GM12865 (cell line): ENCODE data around the gene ZNF18.
"Not testable (repeated sequence)": the region's sequence is repeated elsewhere in the genome, so short reads cannot be mapped to it uniquely, and the experiment has no call there.

ENCODE experiments used
- DNase-seq: peaks from one replicate; pipeline ENCODE4 v3.0.0; 2010; ENCODE audit warnings: low read depth
- H3K4me3 ChIP-seq: 2 replicates; pipeline ENCODE4 v1.5.1; 2011; ENCODE audit warnings: mild to moderate bottlenecking, low read depth, low read length, control low read depth
- TF ChIP-seq, protein P1 (sequence below): IDR thresholded peaks from 2 replicates; pipeline ENCODE4 v1.5.1; 2011; ENCODE audit warnings: low read length, control low read depth, low read depth, inconsistent platforms; ENCODE audit not compliant: insufficient read depth; ENCODE audit errors: missing control alignments

Gene ZNF18

DNA sequence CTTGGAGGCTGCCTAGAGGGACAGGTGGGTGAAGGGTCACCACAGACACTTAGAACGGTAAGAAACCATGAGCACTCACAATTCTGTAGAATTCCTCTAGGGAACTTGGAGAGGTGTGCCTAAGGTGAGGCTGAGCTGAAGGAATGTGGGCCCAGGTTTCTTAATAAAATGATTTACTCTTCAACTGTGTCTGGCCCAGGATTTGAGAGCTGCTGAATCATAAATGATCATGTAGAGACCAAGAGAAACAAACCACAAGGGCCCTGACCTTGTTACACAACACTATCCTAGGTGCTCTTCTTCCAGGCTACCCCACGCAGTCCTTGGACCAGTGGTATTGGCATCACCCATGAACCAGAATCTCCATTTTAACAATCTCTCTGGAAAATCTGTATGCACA lies 27.7 kb downstream of the ZNF18 start:
- TF ChIP-seq, protein P1, sequence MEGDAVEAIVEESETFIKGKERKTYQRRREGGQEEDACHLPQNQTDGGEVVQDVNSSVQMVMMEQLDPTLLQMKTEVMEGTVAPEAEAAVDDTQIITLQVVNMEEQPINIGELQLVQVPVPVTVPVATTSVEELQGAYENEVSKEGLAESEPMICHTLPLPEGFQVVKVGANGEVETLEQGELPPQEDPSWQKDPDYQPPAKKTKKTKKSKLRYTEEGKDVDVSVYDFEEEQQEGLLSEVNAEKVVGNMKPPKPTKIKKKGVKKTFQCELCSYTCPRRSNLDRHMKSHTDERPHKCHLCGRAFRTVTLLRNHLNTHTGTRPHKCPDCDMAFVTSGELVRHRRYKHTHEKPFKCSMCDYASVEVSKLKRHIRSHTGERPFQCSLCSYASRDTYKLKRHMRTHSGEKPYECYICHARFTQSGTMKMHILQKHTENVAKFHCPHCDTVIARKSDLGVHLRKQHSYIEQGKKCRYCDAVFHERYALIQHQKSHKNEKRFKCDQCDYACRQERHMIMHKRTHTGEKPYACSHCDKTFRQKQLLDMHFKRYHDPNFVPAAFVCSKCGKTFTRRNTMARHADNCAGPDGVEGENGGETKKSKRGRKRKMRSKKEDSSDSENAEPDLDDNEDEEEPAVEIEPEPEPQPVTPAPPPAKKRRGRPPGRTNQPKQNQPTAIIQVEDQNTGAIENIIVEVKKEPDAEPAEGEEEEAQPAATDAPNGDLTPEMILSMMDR: no peak
- no peak for DNase-seq
- H3K4me3 ChIP-seq: no peak overlapping the region

DNA sequence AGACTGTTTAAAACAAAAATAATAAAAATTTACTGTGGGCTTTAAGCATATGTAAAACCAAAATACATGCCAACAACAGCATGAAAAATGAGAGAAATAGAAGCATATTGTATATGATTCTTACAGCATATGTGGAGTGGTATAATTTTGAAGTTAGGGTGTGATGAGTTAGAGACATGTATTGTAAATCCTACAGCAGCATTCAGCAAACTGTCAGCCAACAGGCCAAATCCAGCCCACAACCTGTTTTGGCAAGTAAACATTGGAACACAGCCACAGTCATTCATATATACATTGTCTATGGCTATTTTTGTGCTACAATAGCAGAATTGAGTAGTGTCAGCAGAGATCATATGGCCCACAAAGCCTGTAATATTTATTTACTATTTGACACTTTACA lies 42.3 kb downstream of the ZNF18 start:
- DNase-seq: no peak
- no peak overlapping the region for H3K4me3 ChIP-seq
- TF ChIP-seq, protein P1: no peak

DNA sequence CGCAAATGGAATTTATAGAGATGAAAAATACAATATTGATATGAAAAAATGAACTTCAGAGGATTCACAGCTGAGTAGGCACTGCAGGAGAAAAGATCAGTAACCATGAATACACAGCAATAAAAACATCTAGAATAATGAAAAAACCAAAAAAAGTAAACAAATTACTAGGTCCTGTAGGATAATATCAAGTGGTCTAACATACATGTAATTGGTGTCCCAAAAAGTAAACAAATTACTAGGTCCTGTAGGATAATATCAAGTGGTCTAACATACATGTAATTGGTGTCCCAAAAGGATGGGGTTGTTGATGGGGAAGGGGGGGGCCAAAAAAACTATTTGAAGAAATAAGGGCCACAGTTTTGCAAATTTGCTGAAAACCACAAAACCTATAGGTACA lies 43.4 kb downstream of the ZNF18 start:
- DNase-seq: no peak
- no peak overlapping the region for H3K4me3 ChIP-seq
- TF ChIP-seq, protein P1: no peak

DNA sequence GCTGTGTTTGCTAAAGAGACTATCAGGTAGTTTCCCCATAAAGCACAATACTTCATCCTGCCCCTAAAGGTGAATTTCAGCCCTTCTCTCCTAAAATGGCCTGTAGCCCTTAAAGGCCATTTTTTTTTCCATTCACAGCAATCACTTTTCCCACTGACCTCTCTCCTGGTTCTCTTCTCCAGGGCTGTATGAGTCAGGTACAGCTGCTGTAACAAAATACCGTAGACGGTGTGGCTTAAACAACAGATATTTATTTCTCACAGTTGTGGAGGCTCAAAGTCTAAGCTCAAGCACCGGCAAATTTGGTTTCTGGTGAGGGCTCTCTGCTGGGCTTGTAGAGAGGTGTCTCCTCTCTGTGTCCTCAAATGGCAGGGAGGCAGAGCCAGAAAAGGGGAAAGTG lies 44.7 kb downstream of the ZNF18 start:
- no peak for DNase-seq
- TF ChIP-seq, protein P1: no peak
- H3K4me3 ChIP-seq: no peak overlapping the region

DNA sequence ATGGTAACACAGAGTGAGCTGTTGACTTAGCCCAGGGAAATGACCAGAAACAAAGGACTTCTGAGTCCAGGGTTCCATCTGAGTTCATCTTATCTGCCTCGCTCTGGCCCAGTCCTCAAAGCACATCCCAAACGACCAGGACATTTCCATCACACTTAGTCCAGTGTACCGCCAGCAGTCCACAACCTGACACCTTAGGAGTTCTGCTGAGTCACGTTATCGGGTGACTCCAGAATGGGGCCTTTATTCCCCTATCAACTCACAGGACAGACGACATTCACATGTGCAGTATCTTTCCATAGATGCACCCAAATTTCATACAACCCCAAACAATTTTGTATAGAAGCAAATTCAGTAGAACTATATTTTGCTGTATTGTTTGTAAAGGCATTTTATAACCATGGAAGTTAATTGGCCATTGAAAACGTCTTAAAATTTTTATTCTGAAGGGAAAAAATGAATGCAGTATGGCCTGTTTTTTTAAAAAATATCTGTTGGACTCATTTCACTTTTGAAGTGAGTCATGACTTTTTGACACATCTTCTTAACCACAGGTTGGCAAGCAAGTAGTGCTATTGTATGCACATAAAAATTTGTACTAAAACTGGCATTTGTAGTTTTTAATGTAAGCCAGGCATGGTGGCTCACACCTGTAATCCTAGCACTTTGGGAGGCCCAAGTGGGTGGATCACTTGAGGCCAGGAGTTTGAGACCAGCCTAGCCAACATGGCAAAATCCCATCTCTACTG lies 46.3 kb downstream of the ZNF18 start:
- DNase-seq: no peak
- no peak overlapping the region for H3K4me3 ChIP-seq
- TF ChIP-seq, protein P1: no peak

DNA sequence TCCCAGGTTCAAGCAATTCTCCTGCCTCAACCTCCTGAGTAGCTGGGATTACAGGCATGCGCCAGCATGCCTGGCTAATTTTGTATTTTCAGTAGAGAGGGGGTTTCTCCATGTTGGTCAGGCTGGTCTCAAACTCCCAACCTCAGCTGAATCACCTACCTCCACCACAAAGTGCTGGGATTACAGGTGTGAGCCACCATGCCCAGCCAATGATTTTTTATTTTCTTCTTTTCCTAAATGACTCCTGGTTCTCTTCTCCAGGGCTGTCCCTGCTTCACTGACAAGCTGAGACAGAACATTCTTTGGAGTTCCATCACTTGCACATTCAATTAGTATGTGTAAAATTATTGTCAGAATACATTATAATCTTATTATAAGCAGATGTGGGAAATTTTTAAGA lies 47.7 kb downstream of the ZNF18 start:
- DNase-seq, H3K4me3 ChIP-seq: not testable (repeated sequence)

DNA sequence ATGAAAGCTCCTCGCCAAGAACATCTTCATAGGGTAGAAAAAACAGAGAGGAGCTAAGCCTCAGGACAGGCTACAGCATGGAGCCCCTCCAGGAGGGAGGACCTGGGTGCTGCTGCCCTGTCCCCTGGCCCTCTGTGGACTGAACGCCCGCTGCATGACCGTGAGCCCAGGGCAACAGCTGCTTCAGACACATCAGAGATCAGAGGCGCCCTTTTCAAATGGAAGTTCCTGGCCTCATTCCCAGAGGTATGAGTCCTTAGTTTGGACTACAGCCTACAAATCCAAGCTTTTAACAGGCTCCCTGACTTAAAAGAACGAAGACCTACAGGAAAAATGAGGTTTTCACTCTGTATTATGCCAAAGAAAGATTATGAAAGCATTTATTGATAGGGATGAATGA lies 48.5 kb downstream of the ZNF18 start:
- no peak for DNase-seq
- no peak overlapping the region for H3K4me3 ChIP-seq
- TF ChIP-seq, protein P1: no peak
